Measurements from ENCODE around the gene MAP4K2. TPM values are rescaled to one million over a fixed set of nuclear protein-coding genes. Genes with fewer than 3 reads are reported as not detected.

Gene MAP4K2
- total and polyA plus RNA-seq, 2 of the 13 experiments (the other 11 are each of a cell fraction or from before 2014, with no cell fraction given): 8.3 to 17.6 TPM

GRCh38 chr11:64796757-64797541 is 6.1 kb downstream of the MAP4K2 start (continued):
- no peak for TF ChIP-seq MAFF (IDR thresholded peaks at IDR 0.05; ENCODE audit: low read depth, low read length)
- TF ChIP-seq, protein P1, sequence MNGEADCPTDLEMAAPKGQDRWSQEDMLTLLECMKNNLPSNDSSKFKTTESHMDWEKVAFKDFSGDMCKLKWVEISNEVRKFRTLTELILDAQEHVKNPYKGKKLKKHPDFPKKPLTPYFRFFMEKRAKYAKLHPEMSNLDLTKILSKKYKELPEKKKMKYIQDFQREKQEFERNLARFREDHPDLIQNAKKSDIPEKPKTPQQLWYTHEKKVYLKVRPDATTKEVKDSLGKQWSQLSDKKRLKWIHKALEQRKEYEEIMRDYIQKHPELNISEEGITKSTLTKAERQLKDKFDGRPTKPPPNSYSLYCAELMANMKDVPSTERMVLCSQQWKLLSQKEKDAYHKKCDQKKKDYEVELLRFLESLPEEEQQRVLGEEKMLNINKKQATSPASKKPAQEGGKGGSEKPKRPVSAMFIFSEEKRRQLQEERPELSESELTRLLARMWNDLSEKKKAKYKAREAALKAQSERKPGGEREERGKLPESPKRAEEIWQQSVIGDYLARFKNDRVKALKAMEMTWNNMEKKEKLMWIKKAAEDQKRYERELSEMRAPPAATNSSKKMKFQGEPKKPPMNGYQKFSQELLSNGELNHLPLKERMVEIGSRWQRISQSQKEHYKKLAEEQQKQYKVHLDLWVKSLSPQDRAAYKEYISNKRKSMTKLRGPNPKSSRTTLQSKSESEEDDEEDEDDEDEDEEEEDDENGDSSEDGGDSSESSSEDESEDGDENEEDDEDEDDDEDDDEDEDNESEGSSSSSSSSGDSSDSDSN (CRISPR knock-in tag; IDR thresholded peaks at IDR 0.05): no peak
- TF ChIP-seq FOXC1 (CRISPR knock-in tag; IDR thresholded peaks at IDR 0.05; ENCODE audit: borderline replicate concordance): no peak
- no peak for TF ChIP-seq GFI1 (CRISPR knock-in tag; IDR thresholded peaks at IDR 0.05; ENCODE audit: borderline replicate concordance)
- no peak for TF ChIP-seq SIN3B (IDR thresholded peaks at IDR 0.05; ENCODE audit: low read length)
- no peak for TF ChIP-seq RNF219 (CRISPR knock-in tag; IDR thresholded peaks at IDR 0.05)
- TF ChIP-seq ZNF83 (CRISPR knock-in tag; IDR thresholded peaks at IDR 0.05; ENCODE audit: borderline replicate concordance): no peak
- TF ChIP-seq, protein P2, sequence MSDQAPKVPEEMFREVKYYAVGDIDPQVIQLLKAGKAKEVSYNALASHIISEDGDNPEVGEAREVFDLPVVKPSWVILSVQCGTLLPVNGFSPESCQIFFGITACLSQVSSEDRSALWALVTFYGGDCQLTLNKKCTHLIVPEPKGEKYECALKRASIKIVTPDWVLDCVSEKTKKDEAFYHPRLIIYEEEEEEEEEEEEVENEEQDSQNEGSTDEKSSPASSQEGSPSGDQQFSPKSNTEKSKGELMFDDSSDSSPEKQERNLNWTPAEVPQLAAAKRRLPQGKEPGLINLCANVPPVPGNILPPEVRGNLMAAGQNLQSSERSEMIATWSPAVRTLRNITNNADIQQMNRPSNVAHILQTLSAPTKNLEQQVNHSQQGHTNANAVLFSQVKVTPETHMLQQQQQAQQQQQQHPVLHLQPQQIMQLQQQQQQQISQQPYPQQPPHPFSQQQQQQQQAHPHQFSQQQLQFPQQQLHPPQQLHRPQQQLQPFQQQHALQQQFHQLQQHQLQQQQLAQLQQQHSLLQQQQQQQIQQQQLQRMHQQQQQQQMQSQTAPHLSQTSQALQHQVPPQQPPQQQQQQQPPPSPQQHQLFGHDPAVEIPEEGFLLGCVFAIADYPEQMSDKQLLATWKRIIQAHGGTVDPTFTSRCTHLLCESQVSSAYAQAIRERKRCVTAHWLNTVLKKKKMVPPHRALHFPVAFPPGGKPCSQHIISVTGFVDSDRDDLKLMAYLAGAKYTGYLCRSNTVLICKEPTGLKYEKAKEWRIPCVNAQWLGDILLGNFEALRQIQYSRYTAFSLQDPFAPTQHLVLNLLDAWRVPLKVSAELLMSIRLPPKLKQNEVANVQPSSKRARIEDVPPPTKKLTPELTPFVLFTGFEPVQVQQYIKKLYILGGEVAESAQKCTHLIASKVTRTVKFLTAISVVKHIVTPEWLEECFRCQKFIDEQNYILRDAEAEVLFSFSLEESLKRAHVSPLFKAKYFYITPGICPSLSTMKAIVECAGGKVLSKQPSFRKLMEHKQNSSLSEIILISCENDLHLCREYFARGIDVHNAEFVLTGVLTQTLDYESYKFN (CRISPR knock-in tag; conservative IDR thresholded peaks at IDR 0.05): no peak
- TF ChIP-seq, protein P3, sequence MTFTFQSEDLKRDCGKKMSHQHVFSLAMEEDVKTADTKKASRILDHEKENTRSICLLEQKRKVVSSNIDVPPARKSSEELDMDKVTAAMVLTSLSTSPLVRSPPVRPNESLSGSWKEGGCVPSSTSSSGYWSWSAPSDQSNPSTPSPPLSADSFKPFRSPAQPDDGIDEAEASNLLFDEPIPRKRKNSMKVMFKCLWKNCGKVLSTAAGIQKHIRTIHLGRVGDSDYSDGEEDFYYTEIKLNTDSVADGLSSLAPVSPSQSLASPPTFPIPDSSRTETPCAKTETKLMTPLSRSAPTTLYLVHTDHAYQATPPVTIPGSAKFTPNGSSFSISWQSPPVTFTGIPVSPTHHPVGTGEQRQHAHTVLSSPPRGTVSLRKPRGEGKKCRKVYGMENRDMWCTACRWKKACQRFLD (CRISPR knock-in tag; IDR thresholded peaks at IDR 0.05; ENCODE audit: borderline replicate concordance): no peak
